HCT116 (cell line): ENCODE data around the gene TMC1. TPM values are rescaled to one million over a fixed set of nuclear protein-coding genes. Genes with fewer than 3 reads are reported as not detected.

Experiments used
- ATAC-seq: fragments of 200-7000 bp; cut with Tn5 transposase; 2 replicates; pipeline ENCODE4 v1.9.1; 2020; ENCODE audit warnings: mild to moderate bottlenecking, moderate library complexity
- BruUV-seq: library from RNA; stranded (reverse); fragments of 400-500 nt; replicated peaks from 2 replicates; lab custom pipeline; 2021; lab: Mats Ljungman, UMichigan
- CTCF ChIA-PET: fragments of 300-600 bp; sonication (Branson Sonifier 250); formaldehyde crosslinking; loops from one replicate; lab custom pipeline; 2021; ENCODE audit warnings: antibody characterized with exemption; lab: Charles Lee
- POLR2A ChIA-PET: fragments of 300-600, 350-600 bp; sonication (Branson Sonifier 250); formaldehyde crosslinking; loops from one replicate; lab custom pipeline; 2021; ENCODE audit warnings: antibody characterized with exemption; lab: Charles Lee
- RAD21 ChIA-PET, 2 experiments: fragments of 300-600 bp; sonication (Branson Sonifier 250); formaldehyde crosslinking; loops; one replicate each; lab custom pipeline; 2023; ENCODE audit warnings: low total read pairs in 2 of 2; ENCODE audit not compliant: uncharacterized antibody in 2 of 2, unreplicated experiment in 2 of 2, low non-redundant PET in 1 of 2; lab: Charles Lee
- DNase-seq: peaks from one replicate; pipeline ENCODE4 v3.0.0-alpha.2; 2010; ENCODE audit warnings: low read depth, low spot score
- H2AFZ ChIP-seq: fragments of 200-600 bp; shearing (Covaris generic), sonication (generic); 2 replicates; pipeline ENCODE4 v1.6.1; 2017; ENCODE audit warnings: low read depth, mixed run types, mixed read lengths, antibody characterized with exemption, low read length; ENCODE audit not compliant: poor library complexity, severe bottlenecking
- H3K27ac ChIP-seq: 2 replicates; pipeline ENCODE4 v1.5.1; 2012; ENCODE audit warnings: low read depth, low read length
- H3K27me3 ChIP-seq: fragments of 200-600 bp; sonication (generic); 2 replicates; pipeline ENCODE4 v1.6.1; 2016; ENCODE audit warnings: mixed run types, low read length, mixed read lengths; ENCODE audit not compliant: insufficient read depth
- H3K36me3 ChIP-seq, 2 experiments: fragments of 200-500 bp in 1 of 2; fragments of 200-600 bp in 1 of 2; sonication (Bioruptor generic) in 1 of 2; sonication (generic) in 1 of 2; 2 replicates each; pipeline versions ENCODE4 v1.5.1 to v1.6.1; 2014 to 2016; ENCODE audit warnings: low read length in 2 of 2, inconsistent platforms in 1 of 2, mixed read lengths in 1 of 2, mixed run types in 1 of 2; ENCODE audit not compliant: insufficient read depth in 2 of 2, control insufficient read depth in 1 of 2
- H3K4me1 ChIP-seq, 2 experiments: fragments of 200-600 bp in 1 of 2; sonication (generic) in 1 of 2; 2 replicates each; pipeline versions ENCODE4 v1.5.1 to v1.6.1; 2012 to 2017; ENCODE audit warnings: low read length in 2 of 2, inconsistent platforms in 1 of 2, mild to moderate bottlenecking in 1 of 2, mixed read lengths in 1 of 2, mixed run types in 1 of 2, moderate library complexity in 1 of 2; ENCODE audit not compliant: insufficient read depth in 2 of 2, control insufficient read depth in 1 of 2
- H3K4me2 ChIP-seq: fragments of 200-600 bp; sonication (generic); 2 replicates; pipeline ENCODE4 v1.6.1; 2017; ENCODE audit warnings: mixed run types, low read length, mixed read lengths
- H3K4me3 ChIP-seq, 2 experiments: fragments of 200-600 bp in 1 of 2; sonication (generic) in 1 of 2; replicated peaks in 1 of 2; 2 replicates each; pipeline ENCODE4 v1.5.1; 2011 to 2016; ENCODE audit warnings: low read length in 2 of 2, control low read depth in 1 of 2, low read depth in 1 of 2, mild to moderate bottlenecking in 1 of 2, mixed read lengths in 1 of 2, mixed run types in 1 of 2
- H3K79me2 ChIP-seq: fragments of 200-600 bp; sonication (generic); 2 replicates; pipeline ENCODE4 v1.6.1; 2017; ENCODE audit warnings: mild to moderate bottlenecking, mixed run types, low read length, moderate library complexity, mixed read lengths; ENCODE audit not compliant: insufficient read depth
- H3K9ac ChIP-seq: fragments of 200-600 bp; sonication (generic); 2 replicates; pipeline ENCODE4 v1.6.1; 2016; ENCODE audit warnings: low read length, mixed read lengths
- H3K9me2 ChIP-seq: fragments of 200-600 bp; sonication (generic), shearing (Covaris generic); 2 replicates; pipeline ENCODE4 v1.6.1; 2017; ENCODE audit warnings: mixed run types, mild to moderate bottlenecking, moderate library complexity; ENCODE audit not compliant: insufficient read depth
- H3K9me3 ChIP-seq, 2 experiments: fragments of 200-500 bp in 1 of 2; fragments of 200-600 bp in 1 of 2; sonication (Bioruptor generic) in 1 of 2; sonication (generic) in 1 of 2; 2 replicates each; pipeline ENCODE4 v1.6.1; 2014 to 2017; ENCODE audit warnings: low read length in 2 of 2, mixed read lengths in 2 of 2, inconsistent platforms in 1 of 2, low read depth in 1 of 2, mild to moderate bottlenecking in 1 of 2, mixed run types in 1 of 2, moderate library complexity in 1 of 2; ENCODE audit not compliant: control insufficient read depth in 1 of 2, insufficient read depth in 1 of 2
- H4K20me1 ChIP-seq: fragments of 200-600 bp; sonication (generic), shearing (Covaris generic); 2 replicates; pipeline ENCODE4 v1.6.1; 2017; ENCODE audit warnings: mixed run types, mild to moderate bottlenecking, moderate library complexity; ENCODE audit not compliant: insufficient read depth
- ATF3 ChIP-seq: IDR thresholded peaks from 2 replicates; pipeline ENCODE4 v1.6.1; 2012
- CBX3 ChIP-seq: IDR thresholded peaks from 2 replicates; pipeline ENCODE4 v1.6.1; 2012; ENCODE audit warnings: low read depth
- CEBPB ChIP-seq: IDR thresholded peaks from 2 replicates; pipeline ENCODE4 v1.6.1; 2012; ENCODE audit warnings: low read depth
- EGR1 ChIP-seq: IDR thresholded peaks from 2 replicates; pipeline ENCODE4 v1.6.1; 2012; ENCODE audit warnings: low read depth
- EZH2phosphoT487 ChIP-seq: fragments of 200-600 bp; IDR thresholded peaks from 2 replicates; pipeline ENCODE4 v1.6.1; 2018; ENCODE audit warnings: antibody characterized with exemption, borderline replicate concordance
- FOSL1 ChIP-seq: IDR thresholded peaks from 2 replicates; pipeline ENCODE4 v1.6.1; 2012; ENCODE audit warnings: low read depth
- JUND ChIP-seq: IDR thresholded peaks from 2 replicates; pipeline ENCODE4 v1.6.1; 2012
- POLR2A ChIP-seq: IDR thresholded peaks from 2 replicates; pipeline ENCODE4 v1.7.0; 2011; ENCODE audit warnings: borderline replicate concordance; ENCODE audit not compliant: insufficient read depth, insufficient read length; ENCODE audit errors: extremely low read depth
- RAD21 ChIP-seq: IDR thresholded peaks from 2 replicates; pipeline ENCODE4 v1.6.1; 2012; ENCODE audit warnings: low read depth, mild to moderate bottlenecking
- SIN3A ChIP-seq: IDR thresholded peaks from 2 replicates; pipeline ENCODE4 v1.6.1; 2012; ENCODE audit warnings: low read depth
- SP1 ChIP-seq: IDR thresholded peaks from 2 replicates; pipeline ENCODE4 v1.6.1; 2012; ENCODE audit warnings: low read depth
- SRF ChIP-seq: IDR thresholded peaks from 2 replicates; pipeline ENCODE4 v1.6.1; 2012; ENCODE audit warnings: low read depth
- TCF7L2 ChIP-seq: IDR thresholded peaks from 2 replicates; pipeline ENCODE4 v1.7.0; 2011; ENCODE audit warnings: borderline replicate concordance, inconsistent platforms; ENCODE audit not compliant: insufficient read depth, insufficient read length; ENCODE audit errors: extremely low read depth
- YY1 ChIP-seq: IDR thresholded peaks from 2 replicates; pipeline ENCODE4 v1.6.1; 2011; ENCODE audit warnings: low read length, low read depth, moderate library complexity, mild to moderate bottlenecking; ENCODE audit not compliant: insufficient replicate concordance; ENCODE audit errors: extremely low read depth
- ZNF274 ChIP-seq: fragments of 200-500 bp; sonication (Bioruptor generic); IDR thresholded peaks from 2 replicates; pipeline ENCODE4 v1.6.1; 2014; ENCODE audit warnings: mild to moderate bottlenecking, low read depth, low read length, inconsistent platforms
- intact Hi-C: fragments of 100-400 bp; cut with micrococcal nuclease; formaldehyde crosslinking; loops from 2 replicates; pipeline ENCODE4 v1.10.0; 2022
- total RNA-seq: library from RNA; stranded (reverse); gene quantifications from one replicate; pipeline ENCODE4 v1.2.1, GENCODE V29; 2021; ENCODE audit not compliant: unreplicated experiment
- TF ChIP-seq, protein P1 (sequence below): IDR thresholded peaks from 2 replicates; pipeline ENCODE4 v1.6.1; 2012
- TF ChIP-seq, protein P2 (sequence below): IDR thresholded peaks from 2 replicates; pipeline ENCODE4 v1.6.1; 2012; ENCODE audit warnings: low read depth

TMC1 gene
- total RNA-seq, 1 experiment from 2014 or later, result 0.57 TPM

DNA sequence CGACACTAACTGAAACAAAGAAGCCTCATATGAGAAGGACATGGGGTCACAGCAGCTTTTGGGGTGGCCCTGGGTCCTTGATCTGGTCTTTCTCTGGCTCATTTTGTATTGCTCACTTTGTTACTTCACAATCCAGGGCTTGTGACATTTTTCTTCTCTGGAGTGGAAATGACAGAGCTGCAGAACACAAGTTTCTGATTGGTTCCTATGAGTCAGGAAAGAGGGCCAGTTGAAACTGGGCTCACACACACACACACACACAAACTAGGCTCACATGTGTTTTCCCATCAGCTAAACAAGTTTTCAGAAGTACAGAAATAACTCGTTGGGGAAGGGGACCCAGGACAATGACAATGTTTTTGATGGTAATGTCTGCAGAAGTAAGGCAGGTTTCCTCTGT, 54.3 kb downstream of the TMC1 start (continued):
- TF ChIP-seq CEBPB, result no peak
- no peak for TF ChIP-seq SRF
- no peak for TF ChIP-seq TCF7L2
- TF ChIP-seq, all 23 proteins: peak for 0

- H3K9me2 ChIP-seq, result no peaks in the 10 kb centered on the region; the same call in 1 of the 2 replicates
- no peaks in the 10 kb centered on the region for H3K27me3 ChIP-seq
- no peaks in the 10 kb centered on the region for H3K79me2 ChIP-seq
- ChIA-PET POLR2A (interaction anchor here (1.8 to 8.3 kb wide), 2 partner anchors 14 to 213 kb away, joined by 4 to 69 read pairs; partner anchors contain the start of gene ZFAND5), CTCF (interaction anchor here (1.3 kb wide), 1 partner anchor 296 kb away, joined by 3 read pairs; no protein-coding TSS in a partner anchor), RAD21 (no interaction called here)
- H2AFZ ChIP-seq, result peak overlapping the region; percentile 23
- TF ChIP-seq, protein P1, sequence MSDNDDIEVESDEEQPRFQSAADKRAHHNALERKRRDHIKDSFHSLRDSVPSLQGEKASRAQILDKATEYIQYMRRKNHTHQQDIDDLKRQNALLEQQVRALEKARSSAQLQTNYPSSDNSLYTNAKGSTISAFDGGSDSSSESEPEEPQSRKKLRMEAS, result no peak
- TF ChIP-seq POLR2A, result no peak
- TF ChIP-seq EZH2phosphoT487, result no peak
- no peak for TF ChIP-seq FOSL1
- TF ChIP-seq, protein P2, sequence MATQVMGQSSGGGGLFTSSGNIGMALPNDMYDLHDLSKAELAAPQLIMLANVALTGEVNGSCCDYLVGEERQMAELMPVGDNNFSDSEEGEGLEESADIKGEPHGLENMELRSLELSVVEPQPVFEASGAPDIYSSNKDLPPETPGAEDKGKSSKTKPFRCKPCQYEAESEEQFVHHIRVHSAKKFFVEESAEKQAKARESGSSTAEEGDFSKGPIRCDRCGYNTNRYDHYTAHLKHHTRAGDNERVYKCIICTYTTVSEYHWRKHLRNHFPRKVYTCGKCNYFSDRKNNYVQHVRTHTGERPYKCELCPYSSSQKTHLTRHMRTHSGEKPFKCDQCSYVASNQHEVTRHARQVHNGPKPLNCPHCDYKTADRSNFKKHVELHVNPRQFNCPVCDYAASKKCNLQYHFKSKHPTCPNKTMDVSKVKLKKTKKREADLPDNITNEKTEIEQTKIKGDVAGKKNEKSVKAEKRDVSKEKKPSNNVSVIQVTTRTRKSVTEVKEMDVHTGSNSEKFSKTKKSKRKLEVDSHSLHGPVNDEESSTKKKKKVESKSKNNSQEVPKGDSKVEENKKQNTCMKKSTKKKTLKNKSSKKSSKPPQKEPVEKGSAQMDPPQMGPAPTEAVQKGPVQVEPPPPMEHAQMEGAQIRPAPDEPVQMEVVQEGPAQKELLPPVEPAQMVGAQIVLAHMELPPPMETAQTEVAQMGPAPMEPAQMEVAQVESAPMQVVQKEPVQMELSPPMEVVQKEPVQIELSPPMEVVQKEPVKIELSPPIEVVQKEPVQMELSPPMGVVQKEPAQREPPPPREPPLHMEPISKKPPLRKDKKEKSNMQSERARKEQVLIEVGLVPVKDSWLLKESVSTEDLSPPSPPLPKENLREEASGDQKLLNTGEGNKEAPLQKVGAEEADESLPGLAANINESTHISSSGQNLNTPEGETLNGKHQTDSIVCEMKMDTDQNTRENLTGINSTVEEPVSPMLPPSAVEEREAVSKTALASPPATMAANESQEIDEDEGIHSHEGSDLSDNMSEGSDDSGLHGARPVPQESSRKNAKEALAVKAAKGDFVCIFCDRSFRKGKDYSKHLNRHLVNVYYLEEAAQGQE, result no peak
- TF ChIP-seq SIN3A, result no peak
- no peak for TF ChIP-seq RAD21
- TF ChIP-seq CBX3, result no peak
- no peak for TF ChIP-seq SP1
- TF ChIP-seq ZNF274, result no peak
- no peak for TF ChIP-seq JUND
- no peak for TF ChIP-seq TCF7L2
- TF ChIP-seq EGR1, result no peak
- TF ChIP-seq YY1, result no peak
- TF ChIP-seq ATF3, result no peak
- H3K36me3 ChIP-seq, result no peaks in the 10 kb centered on the region
- no peak overlapping the region for H3K4me3 ChIP-seq
- intact Hi-C loops, result loop anchor here (5.0 kb wide), 1 partner anchor 99 kb away; no protein-coding TSS in a partner anchor
- H3K9ac ChIP-seq, result no peak overlapping the region
- no peak for DNase-seq
- no TSS peak for BruUV-seq
- peak overlapping the region; percentile 70; the same call in 1 of the 2 replicates for H3K4me2 ChIP-seq
- ATAC-seq, result no peak
- H3K27ac ChIP-seq, result peak overlapping the region; percentile 81; the same call in 1 of the 2 replicates
- no peaks in the 10 kb centered on the region for H4K20me1 ChIP-seq
- peaks cover 58 to 77% of the 10 kb centered on the region in 2 experiments for H3K4me1 ChIP-seq
- H3K9me3 ChIP-seq, result no peaks in the 10 kb centered on the region
Measured at GRCh38 chr9:72576087-72576486, 54.7 kb downstream of the TMC1 start.
